Tibial artery (tissue), 4 donors: Measurements from ENCODE around the gene RUBCN.
A peak's percentile ranks its signal among the peaks of the same experiment; 100 is the strongest.

Source experiments
- DNase-seq, 2 donors: peaks; one replicate each; pipeline ENCODE4 v3.0.0-alpha.2; 2019
- H3K27ac ChIP-seq, 2 donors: fragments of 200-600 bp; sonication (generic) in 1 of 2; 1 replicate in 1 of 2; 2 replicates in 1 of 2; pipeline ENCODE4 v1.5.1; 2018 to 2019; ENCODE audit warnings: mild to moderate bottlenecking in 1 of 2
- H3K27me3 ChIP-seq, 2 donors: fragments of 200-600 bp; sonication (generic) in 1 of 2; one replicate each; pipeline versions ENCODE4 v1.5.1 to v1.6.0; 2016 to 2019
- H3K36me3 ChIP-seq, 3 donors: fragments of 200-600 bp; sonication (generic) in 2 of 3; one replicate each; pipeline ENCODE4 v1.5.1; 2016 to 2019; ENCODE audit warnings: mild to moderate bottlenecking in 2 of 3
- H3K4me1 ChIP-seq, 4 donors: fragments of 200-600 bp; sonication (generic) in 2 of 4; 1 replicate in 3 of 4; 2 replicates in 1 of 4; pipeline ENCODE4 v1.5.1; 2016 to 2019
- H3K4me3 ChIP-seq, 2 donors: fragments of 200-600 bp; sonication (generic) in 1 of 2; 1 replicate in 1 of 2; 2 replicates in 1 of 2; pipeline ENCODE4 v1.5.1; 2018 to 2019; ENCODE audit warnings: mild to moderate bottlenecking in 2 of 2
- H3K9me3 ChIP-seq, 3 donors: fragments of 200-600 bp; sonication (generic) in 1 of 3; one replicate each; pipeline ENCODE4 v1.5.1; 2016 to 2019
- intact Hi-C: fragments of 100-400 bp; cut with DNase I; formaldehyde crosslinking; loops from one replicate; pipeline ENCODE4 v1.15.0; 2023; ENCODE audit warnings: low total_unique reads
- TF ChIP-seq, protein P1 (sequence below), 2 experiments: fragments of 200-600 bp in 1 of 2; fragments of 450-650 bp in 1 of 2; IDR thresholded peaks; one replicate each; pipeline ENCODE4 v1.5.1; 2017 to 2019; ENCODE audit warnings: antibody characterized with exemption in 2 of 2, mild to moderate bottlenecking in 1 of 2, moderate library complexity in 1 of 2

Gene RUBCN

DNA sequence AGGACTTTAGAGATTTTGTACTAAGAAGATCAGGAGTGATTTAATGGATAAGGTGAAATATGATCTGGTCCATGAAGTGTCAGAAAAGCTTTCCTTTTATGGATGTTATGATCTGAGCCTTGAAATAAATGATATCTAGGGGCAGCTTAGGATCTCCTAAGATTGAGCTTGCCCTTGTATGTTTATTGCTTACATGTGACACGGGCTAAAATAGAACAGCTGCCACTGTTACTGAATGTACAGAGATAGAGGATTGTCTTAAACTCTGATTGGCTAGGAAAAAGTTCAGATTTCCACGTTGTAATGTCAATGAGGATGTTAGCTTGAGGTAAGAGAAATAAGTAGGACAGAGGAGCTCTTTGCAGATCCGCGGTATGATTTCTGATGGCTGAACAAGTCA lies 21.8 kb upstream of the RUBCN start:
- Histone ChIP-seq H3K27ac (no peak overlapping the region), H3K9me3 (no peaks in the 10 kb centered on the region), H3K4me3 (no peak overlapping the region), H3K4me1 (peaks cover 0 to 11% (median 0%) of the 10 kb centered on the region in 4 donors), H3K27me3 (no peaks in the 10 kb centered on the region), H3K36me3 (peaks cover 14 to 35% (median 22%) of the 10 kb centered on the region in 3 donors)
- intact Hi-C loops, result loop anchor here (10.0 kb wide), 1 partner anchor 46 kb away; no protein-coding TSS in a partner anchor
- TF ChIP-seq, protein P1, sequence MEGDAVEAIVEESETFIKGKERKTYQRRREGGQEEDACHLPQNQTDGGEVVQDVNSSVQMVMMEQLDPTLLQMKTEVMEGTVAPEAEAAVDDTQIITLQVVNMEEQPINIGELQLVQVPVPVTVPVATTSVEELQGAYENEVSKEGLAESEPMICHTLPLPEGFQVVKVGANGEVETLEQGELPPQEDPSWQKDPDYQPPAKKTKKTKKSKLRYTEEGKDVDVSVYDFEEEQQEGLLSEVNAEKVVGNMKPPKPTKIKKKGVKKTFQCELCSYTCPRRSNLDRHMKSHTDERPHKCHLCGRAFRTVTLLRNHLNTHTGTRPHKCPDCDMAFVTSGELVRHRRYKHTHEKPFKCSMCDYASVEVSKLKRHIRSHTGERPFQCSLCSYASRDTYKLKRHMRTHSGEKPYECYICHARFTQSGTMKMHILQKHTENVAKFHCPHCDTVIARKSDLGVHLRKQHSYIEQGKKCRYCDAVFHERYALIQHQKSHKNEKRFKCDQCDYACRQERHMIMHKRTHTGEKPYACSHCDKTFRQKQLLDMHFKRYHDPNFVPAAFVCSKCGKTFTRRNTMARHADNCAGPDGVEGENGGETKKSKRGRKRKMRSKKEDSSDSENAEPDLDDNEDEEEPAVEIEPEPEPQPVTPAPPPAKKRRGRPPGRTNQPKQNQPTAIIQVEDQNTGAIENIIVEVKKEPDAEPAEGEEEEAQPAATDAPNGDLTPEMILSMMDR (IDR thresholded peaks at IDR 0.05), result no peak
- no peak for DNase-seq

DNA sequence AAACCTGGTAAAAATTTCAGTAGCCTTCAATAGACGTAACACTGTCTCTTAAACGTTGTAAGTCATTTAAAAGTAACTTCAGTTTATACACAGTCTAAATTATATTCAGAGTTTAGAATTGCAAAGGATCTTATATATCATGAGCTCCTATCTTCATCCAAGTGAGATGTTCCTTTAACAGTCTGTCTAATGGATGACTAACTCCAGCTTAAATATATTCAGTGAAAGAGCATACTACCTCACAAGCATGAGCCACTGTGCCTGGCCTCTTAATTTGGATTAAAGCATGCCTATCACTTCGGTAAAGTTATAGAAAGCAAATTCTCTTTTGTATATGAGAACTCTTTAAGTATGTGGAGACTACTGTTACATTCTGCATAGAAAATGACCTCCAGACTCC lies 20.0 kb upstream of the RUBCN start:
- TF ChIP-seq, protein P1 (IDR thresholded peaks at IDR 0.05), result no peak
- no peak overlapping the region for H3K4me3 ChIP-seq
- H3K27me3 ChIP-seq, result no peaks in the 10 kb centered on the region
- H3K27ac ChIP-seq, result no peak overlapping the region
- peaks cover 0 to 18% (median 9%) of the 10 kb centered on the region in 4 donors for H3K4me1 ChIP-seq
- H3K36me3 ChIP-seq, result peaks cover 0 to 19% (median 4%) of the 10 kb centered on the region in 3 donors
- intact Hi-C loops, result loop anchor here (10.0 kb wide), 1 partner anchor 48 kb away; no protein-coding TSS in a partner anchor
- H3K9me3 ChIP-seq, result no peaks in the 10 kb centered on the region
- no peak for DNase-seq

DNA sequence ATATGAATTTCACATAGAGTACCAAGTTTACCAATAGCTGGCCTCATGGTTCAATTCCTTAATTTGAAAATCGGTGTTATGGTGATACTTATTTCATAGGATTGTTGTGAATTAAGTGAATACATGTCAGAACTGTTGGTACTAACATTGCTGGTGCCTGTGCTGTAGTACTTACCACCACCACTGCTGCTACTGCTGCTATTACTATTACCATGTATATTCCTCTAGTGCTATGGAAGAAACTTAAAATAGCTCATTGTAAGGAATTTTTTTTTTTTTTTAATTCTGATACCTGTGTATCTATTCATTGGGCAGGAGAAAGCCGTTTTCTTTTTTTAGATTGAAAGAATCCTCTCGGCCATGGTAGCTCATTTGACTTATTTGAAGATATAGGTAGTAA lies 16.6 kb upstream of the RUBCN start:
- no peak overlapping the region for H3K27ac ChIP-seq
- TF ChIP-seq, protein P1 (IDR thresholded peaks at IDR 0.05), result no peak
- no peak for DNase-seq
- H3K9me3 ChIP-seq, result no peaks in the 10 kb centered on the region
- peaks cover 0 to 34% (median 18%) of the 10 kb centered on the region in 4 donors for H3K4me1 ChIP-seq
- no peaks in the 10 kb centered on the region for H3K27me3 ChIP-seq
- intact Hi-C loops, result loop anchor here (5.0 to 10.0 kb wide), 2 partner anchors 41 to 52 kb away; no protein-coding TSS in a partner anchor
- H3K36me3 ChIP-seq, result peaks cover 0 to 11% (median 0%) of the 10 kb centered on the region in 3 donors
- no peak overlapping the region for H3K4me3 ChIP-seq

DNA sequence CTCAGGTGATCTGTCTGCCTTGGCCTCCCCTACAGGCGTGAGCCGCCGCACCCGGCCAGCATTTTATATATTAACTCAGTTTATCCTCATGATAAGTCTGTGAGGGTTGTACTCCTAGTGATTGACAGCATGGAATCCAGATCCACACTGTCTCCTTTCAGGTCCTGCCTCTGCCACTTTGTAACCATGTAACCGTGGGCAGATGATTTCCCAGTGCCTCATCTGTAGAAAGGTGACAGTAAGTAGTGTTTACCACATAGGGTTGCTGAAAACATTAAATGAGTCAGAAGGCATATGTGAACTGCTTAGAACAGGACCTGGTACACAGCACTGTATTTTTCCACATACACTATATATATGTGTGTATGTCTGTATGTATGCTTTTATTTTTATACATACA lies 15.4 kb upstream of the RUBCN start:
- Histone ChIP-seq H3K9me3 (no peaks in the 10 kb centered on the region), H3K27me3 (no peaks in the 10 kb centered on the region), H3K4me1 (peaks cover 0 to 36% (median 20%) of the 10 kb centered on the region in 4 donors), H3K27ac (peak overlapping the region; percentile 92 to 99), H3K36me3 (no peaks in the 10 kb centered on the region), H3K4me3 (peak overlapping the region in 1 of 2 donors; percentile 94)
- TF ChIP-seq, protein P1 (IDR thresholded peaks at IDR 0.05), result no peak
- intact Hi-C loops, result loop anchor here (5.0 to 10.0 kb wide), 2 partner anchors 40 to 53 kb away; no protein-coding TSS in a partner anchor
- no peak for DNase-seq

DNA sequence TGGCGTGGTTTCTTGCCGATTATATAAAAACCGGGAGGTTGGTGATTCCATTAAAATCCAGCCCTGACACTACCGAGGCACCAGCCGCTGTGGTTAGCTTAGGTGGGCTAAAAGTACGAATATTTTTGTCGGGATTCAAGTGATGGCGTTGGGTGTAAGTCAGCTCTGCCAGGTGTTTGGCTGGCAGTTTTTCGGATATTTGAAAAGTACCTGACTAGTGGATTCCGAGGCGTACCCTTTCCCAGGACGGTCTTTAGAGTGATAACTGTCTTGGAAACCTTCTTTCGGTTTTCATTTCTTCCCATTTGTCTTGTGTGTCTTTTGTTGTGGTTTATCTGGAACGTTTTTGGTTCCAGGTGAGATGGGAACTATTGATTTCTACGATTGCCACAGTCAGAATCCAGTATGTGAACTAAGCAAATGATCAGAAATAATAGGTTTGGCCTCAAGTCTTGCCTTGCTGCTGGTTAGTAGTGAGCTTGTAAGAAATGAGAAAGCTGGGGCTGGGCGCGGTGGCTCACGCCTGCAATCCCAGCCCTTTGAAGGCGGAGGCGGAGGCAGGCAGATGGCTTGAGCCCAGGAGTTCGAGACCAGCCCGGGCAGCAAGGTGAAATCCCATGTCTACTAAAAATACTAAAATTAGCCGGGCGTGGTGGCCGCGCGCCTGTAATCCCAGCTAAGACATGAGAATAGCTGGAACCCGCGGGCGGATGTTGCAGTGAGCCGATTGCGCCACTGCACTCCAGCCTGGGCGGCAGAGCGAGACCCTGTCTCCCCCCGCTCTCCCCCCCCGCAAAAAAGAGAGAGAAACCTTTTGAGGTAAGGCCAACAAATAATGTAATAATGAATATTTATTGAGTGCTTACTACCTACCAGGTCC lies 14.4 kb upstream of the RUBCN start:
- intact Hi-C loops, result loop anchor here (5.0 to 10.0 kb wide), 2 partner anchors 39 to 54 kb away; no protein-coding TSS in a partner anchor
- H3K27me3 ChIP-seq, result no peaks in the 10 kb centered on the region
- H3K4me1 ChIP-seq, result peaks cover 0 to 31% (median 18%) of the 10 kb centered on the region in 4 donors
- TF ChIP-seq, protein P1 (IDR thresholded peaks at IDR 0.05), result no peak
- DNase-seq, result peak; percentile 82 to 86
- H3K27ac ChIP-seq, result peak overlapping the region; percentile 92 to 99
- peak overlapping the region; percentile 76 to 94 for H3K4me3 ChIP-seq
- no peaks in the 10 kb centered on the region for H3K9me3 ChIP-seq
- no peaks in the 10 kb centered on the region for H3K36me3 ChIP-seq
